Activated CD4-positive, CD25-positive, alpha-beta regulatory T cell treated with anti-CD3 and anti-CD28 coated beads, Interleukin-2, amount 50 U/mL, for 16 hours (primary cell): ENCODE data around the gene CEP70.

Source experiments
- DNase-seq: peaks from one replicate; pipeline ENCODE4 v3.0.0-alpha.2; 2020; ENCODE audit warnings: low read depth, low spot score

Gene CEP70

GRCh38 chr3:138471481-138471880 is 122.6 kb downstream of the CEP70 start:
- DNase-seq = no peak

GRCh38 chr3:138470687-138471086 is 123.4 kb downstream of the CEP70 start:
- DNase-seq = no peak

GRCh38 chr3:138469874-138470273 is 124.2 kb downstream of the CEP70 start:
- DNase-seq = no peak

GRCh38 chr3:138468886-138469285 is 125.2 kb downstream of the CEP70 start:
- no peak for DNase-seq

- DNase-seq = no peak
Observed at GRCh38 chr3:138468451-138468850, 125.6 kb downstream of the CEP70 start.

GRCh38 chr3:138467931-138468330 is 126.1 kb downstream of the CEP70 start:
- DNase-seq = no peak

- no peak for DNase-seq
Observed at GRCh38 chr3:138465925-138466324, 128.1 kb downstream of the CEP70 start.

GRCh38 chr3:138465451-138465850 is 128.6 kb downstream of the CEP70 start:
- no peak for DNase-seq

- no peak for DNase-seq
Observed at GRCh38 chr3:138464491-138464860, 129.6 kb downstream of the CEP70 start.

- no peak for DNase-seq
Observed at GRCh38 chr3:138463724-138464490, 130.2 kb downstream of the CEP70 start.

GRCh38 chr3:138461896-138462295 is 132.2 kb downstream of the CEP70 start:
- DNase-seq = no peak

GRCh38 chr3:138461246-138461645 is 132.8 kb downstream of the CEP70 start:
- DNase-seq = no peak

- DNase-seq = no peak
Observed at GRCh38 chr3:138460536-138461205, 133.4 kb downstream of the CEP70 start.

GRCh38 chr3:138459619-138460535 is 134.2 kb downstream of the CEP70 start:
- no peak for DNase-seq

- DNase-seq = no peak
Observed at GRCh38 chr3:138458774-138459499, 135.1 kb downstream of the CEP70 start.

- no peak for DNase-seq
Observed at GRCh38 chr3:138457863-138458735, 136.0 kb downstream of the CEP70 start.

- no peak for DNase-seq
Observed at GRCh38 chr3:138456961-138457862, 136.8 kb downstream of the CEP70 start.

GRCh38 chr3:138455801-138456716 is 138.0 kb downstream of the CEP70 start:
- no peak for DNase-seq
